K562 (cell line): ENCODE data around the gene PIGH. TPM values are rescaled to one million over a fixed set of nuclear protein-coding genes. Genes with fewer than 3 reads are reported as not detected.

ENCODE experiments used
- ATAC-seq: fragments of 200-7000 bp; cut with Tn5 transposase; 3 replicates; pipeline ENCODE4 v1.9.1; 2020; ENCODE audit warnings: moderate library complexity
- BruUV-seq: library from RNA; stranded (reverse); fragments of 400-500 nt; replicated peaks from 2 replicates; lab custom pipeline; 2021; lab: Mats Ljungman, UMichigan
- CTCF ChIA-PET: fragments of 300-600 bp; formaldehyde crosslinking; extraction: SDS; loops from one replicate; lab custom pipeline; 2021; ENCODE audit warnings: low intra/inter-chr PET ratio; lab: Yijun Ruan, JAX
- POLR2A ChIA-PET: fragments of 300-600, 350-650 bp; sonication (Branson Sonifier 250); formaldehyde crosslinking; extraction: SDS; loops from one replicate; lab custom pipeline; 2021; ENCODE audit warnings: antibody characterized with exemption, inconsistent platforms; lab: Yijun Ruan, JAX
- DNase-seq, 4 experiments: peaks; one replicate each; pipeline versions ENCODE4 v3.0.0 to v3.0.0-alpha.2; 2011 to 2018; ENCODE audit warnings: low spot score in 3 of 4, mixed read lengths in 3 of 4; ENCODE audit errors: extremely low read depth in 1 of 4
- FAIRE-seq: peaks from 2 replicates; lab custom pipeline; 2011; peaks lifted over from hg19 to GRCh38; lab: Jason Lieb, UNC
- H2AFZ ChIP-seq: 2 replicates; pipeline ENCODE4 v1.6.0; 2011; ENCODE audit warnings: low read depth, low read length, control low read depth, inconsistent platforms
- H3K27ac ChIP-seq: fragments of 200-600 bp; 3 replicates; pipeline ENCODE4 v1.8.0; 2011; ENCODE audit warnings: low read depth, mild to moderate bottlenecking, control low read depth, inconsistent platforms, low read length, moderate library complexity, mixed read lengths; ENCODE audit errors: extremely low read depth
- H3K27me3 ChIP-seq, 2 experiments: fragments of 300-600 bp in 1 of 2; 2 replicates in 1 of 2; 3 replicates in 1 of 2; pipeline versions ENCODE4 v1.6.0 to v1.8.0; 2011; ENCODE audit warnings: inconsistent platforms in 2 of 2, low read length in 2 of 2, mild to moderate bottlenecking in 1 of 2, mixed read lengths in 1 of 2, moderate library complexity in 1 of 2; ENCODE audit not compliant: control insufficient read depth in 2 of 2, insufficient read depth in 2 of 2
- H3K36me3 ChIP-seq: fragments of 300-600 bp; 3 replicates; pipeline ENCODE4 v1.8.0; 2011; ENCODE audit warnings: mild to moderate bottlenecking, low read length, inconsistent platforms; ENCODE audit not compliant: control insufficient read depth, insufficient read depth
- H3K4me1 ChIP-seq, 2 experiments: fragments of 200-600 bp in 1 of 2; replicated peaks in 1 of 2; 2 replicates in 1 of 2; 3 replicates in 1 of 2; pipeline versions ENCODE4 v1.5.1 to v1.8.0; 2011; ENCODE audit warnings: inconsistent platforms in 2 of 2, low read length in 2 of 2, mild to moderate bottlenecking in 1 of 2, mixed read lengths in 1 of 2, moderate library complexity in 1 of 2; ENCODE audit not compliant: control insufficient read depth in 2 of 2, insufficient read depth in 2 of 2
- H3K4me2 ChIP-seq: 2 replicates; pipeline ENCODE4 v1.6.1; 2011; ENCODE audit warnings: low read length, control low read depth, inconsistent platforms, mixed read lengths; ENCODE audit not compliant: insufficient read depth
- H3K4me3 ChIP-seq: fragments of 200-600 bp; sonication (generic), shearing (Covaris generic); 2 replicates; pipeline ENCODE4 v1.5.1; 2016; ENCODE audit warnings: control low read depth, inconsistent platforms
- H3K79me2 ChIP-seq: fragments of 200-600 bp; 3 replicates; pipeline ENCODE4 v1.8.0; 2011; ENCODE audit warnings: low read length, inconsistent platforms; ENCODE audit not compliant: control insufficient read depth, insufficient read depth
- H3K9ac ChIP-seq, 2 experiments: 2 replicates each; pipeline versions ENCODE4 v1.6.0 to v1.6.1; 2011; ENCODE audit warnings: low read depth in 2 of 2, low read length in 2 of 2, control low read depth in 1 of 2, inconsistent platforms in 1 of 2, mild to moderate bottlenecking in 1 of 2, mixed read lengths in 1 of 2; ENCODE audit not compliant: insufficient read depth in 1 of 2
- H3K9me1 ChIP-seq: one replicate; pipeline ENCODE4 v1.6.0; 2011; ENCODE audit warnings: inconsistent platforms, mild to moderate bottlenecking, low read length, moderate library complexity; ENCODE audit not compliant: control insufficient read depth, insufficient read depth
- H3K9me3 ChIP-seq: replicated peaks from 2 replicates; pipeline ENCODE4 v1.5.1; 2011; ENCODE audit warnings: low read depth, low read length, inconsistent platforms; ENCODE audit not compliant: control insufficient read depth, insufficient read depth
- H4K20me1 ChIP-seq: replicated peaks from 2 replicates; pipeline ENCODE4 v1.6.1; 2011; ENCODE audit warnings: low read length, inconsistent platforms, mixed read lengths; ENCODE audit not compliant: control insufficient read depth, insufficient read depth
- BRD4 ChIP-seq: fragments of 200-600 bp; sonication (generic); IDR thresholded peaks from 2 replicates; pipeline ENCODE4 v1.6.1; 2017; ENCODE audit warnings: inconsistent platforms
- RREB1 ChIP-seq: fragments of 250-450 bp; sonication (Bioruptor Pico); IDR thresholded peaks from 2 replicates; pipeline ENCODE4 v1.4.0; 2020
- SMARCC2 ChIP-seq: fragments of 450-650 bp; IDR thresholded peaks from 2 replicates; pipeline ENCODE4 v1.6.1; 2017; ENCODE audit warnings: antibody characterized with exemption, moderate library complexity, mild to moderate bottlenecking, low read depth
- ZNF239 ChIP-seq: fragments of 250-450 bp; sonication (Bioruptor Pico); IDR thresholded peaks from 2 replicates; pipeline ENCODE4 v1.4.0; 2020; ENCODE audit warnings: mild to moderate bottlenecking
- WGBS: fragments of 100-300 bp; shearing (Covaris generic); methylation state at CpG from one replicate; pipeline ENCODE4 v1.1.6; 2016; ENCODE audit warnings: low coverage, mixed read lengths; ENCODE audit not compliant: insufficient coverage; ENCODE audit errors: missing lambda C conversion rate; 5-methylcytosine and 5-hydroxymethylcytosine counted together
- in situ Hi-C: fragments of 300-500 bp; cut with MboI; formaldehyde crosslinking; loops from 4 replicates; pipeline ENCODE4 v1.15.0; 2018; ENCODE audit warnings: inconsistent platforms, mixed read lengths
- intact Hi-C: fragments of 100-400 bp; cut with micrococcal nuclease; formaldehyde crosslinking; loops from 2 replicates; pipeline ENCODE4 v1.14.2; 2022
- polyA plus RNA-seq, 8 experiments: library from polyadenylated mRNA; depleted of rRNA in 4 of 8; stranded (reverse) in 5 of 8; unstranded in 3 of 8; fragments of >200 nt; fragmentation: Nextera tagmentation in 2 of 8; fragmentation: Illumina TruSeq in 1 of 8; extraction: Ambion mirVana in 2 of 8; extraction: Trizol in 1 of 8; gene quantifications; 2 replicates each; pipeline versions ENCODE4 v1.2.1 to v1.2.3, GENCODE V29; 2011 to 2014; ENCODE audit warnings: inconsistent platforms in 1 of 8, missing spikeins in 1 of 8
- total RNA-seq, 7 experiments: library from RNA; depleted of rRNA in 6 of 7; stranded (reverse); fragments of >200 nt in 6 of 7; fragmentation: Illumina TruSeq in 2 of 7; extraction: Trizol in 2 of 7; gene quantifications; 2 replicates each; pipeline versions ENCODE4 v1.2.1 to v1.2.3, GENCODE V29; 2011 to 2021; ENCODE audit warnings: low replicate concordance in 1 of 7

The PIGH gene
- total and polyA plus RNA-seq, 9 of the 15 experiments (the other 6 are each of a cell fraction or from before 2014, with no cell fraction given), result 21.1 to 53.4 (median 24.7) TPM

GRCh38 chr14:67547224-67547780 lies 52.8 kb downstream of the PIGH start:
- intact Hi-C loops, result no loop called here
- ChIA-PET CTCF (no interaction called here), POLR2A (no interaction called here)
- FAIRE-seq (no peak), DNase-seq (no peak), ATAC-seq (peak; percentile 54; the same call in 1 of the 3 replicates)
- no peaks in the 10 kb centered on the region for H4K20me1 ChIP-seq
- H3K79me2 ChIP-seq, result no peaks in the 10 kb centered on the region
- H3K36me3 ChIP-seq, result no peaks in the 10 kb centered on the region; the same call in 2 of the 3 replicates
- no peak overlapping the region for H3K4me2 ChIP-seq
- TF ChIP-seq RREB1 (CRISPR knock-in tag) (no peak), ZNF239 (no peak), SMARCC2 (no peak), BRD4 (no peak)
- BruUV-seq, result no TSS peak
- H2AFZ ChIP-seq, result no peak overlapping the region
- H3K27me3 ChIP-seq, result no peaks in the 10 kb centered on the region
- H3K9me1 ChIP-seq, result no peaks in the 10 kb centered on the region
- no peaks in the 10 kb centered on the region; a peak in 1 of 5 replicates for H3K4me1 ChIP-seq
- 29% methylated on average over 5 of the region's 5 CpGs for WGBS
- no peak overlapping the region for H3K4me3 ChIP-seq
- no peaks in the 10 kb centered on the region for H3K9me3 ChIP-seq
- H3K27ac ChIP-seq, result no peak overlapping the region
- H3K9ac ChIP-seq, result no peak overlapping the region
- in situ Hi-C loops, result no loop called here
